ENCODE measurements around the gene ABHD4. TPM values are rescaled to one million over a fixed set of nuclear protein-coding genes. Genes with fewer than 3 reads are reported as not detected.

Gene ABHD4
- total RNA-seq, 1 donor from 2014 or later, result 11.6 TPM

DNA sequence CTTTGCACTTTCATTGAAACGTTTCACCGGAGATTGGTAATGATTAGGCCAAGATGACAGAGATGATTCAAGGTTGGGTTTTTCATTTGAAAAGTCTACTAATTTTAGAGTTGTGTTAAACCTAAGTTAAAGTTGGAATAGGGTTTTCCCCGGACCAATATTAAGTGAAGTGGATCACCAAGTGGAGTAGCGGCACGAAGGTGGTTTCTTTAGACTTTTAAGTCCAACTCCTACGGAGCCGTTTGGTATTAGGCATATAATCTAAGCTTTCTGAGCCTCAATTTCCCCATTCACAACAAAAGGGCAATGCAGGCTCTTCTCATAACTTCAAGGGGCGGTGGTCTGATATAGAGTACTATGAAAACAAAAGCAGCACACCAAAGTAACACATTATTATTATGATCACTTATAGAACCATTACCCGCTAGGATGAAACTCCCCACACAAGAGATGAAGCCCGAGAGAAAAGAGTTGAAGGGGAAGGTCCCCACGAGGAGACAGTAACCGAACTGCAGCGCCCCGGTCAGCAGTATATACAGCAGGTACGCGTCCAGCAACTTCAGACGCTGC, 9.5 kb upstream of the ABHD4 start:
- peak overlapping the region; percentile 98 for H3K4me3 Mint-ChIP-seq
- no peaks in the 10 kb centered on the region for H3K9me3 Mint-ChIP-seq
- no peaks in the 10 kb centered on the region for H3K36me3 Mint-ChIP-seq (ENCODE audit: low read depth)
- H3K27me3 Mint-ChIP-seq (ENCODE audit: low read depth), result peaks cover 28% of the 10 kb centered on the region
- no peak for TF ChIP-seq CTCF (conservative IDR thresholded peaks at IDR 0.05)
- peak overlapping the region; percentile 94 for H3K27ac Mint-ChIP-seq (ENCODE audit: unreplicated experiment)
- no peak for DNase-seq (ENCODE audit: low read depth, low spot score)
- H3K4me1 Mint-ChIP-seq, result peaks cover 39% of the 10 kb centered on the region

DNA sequence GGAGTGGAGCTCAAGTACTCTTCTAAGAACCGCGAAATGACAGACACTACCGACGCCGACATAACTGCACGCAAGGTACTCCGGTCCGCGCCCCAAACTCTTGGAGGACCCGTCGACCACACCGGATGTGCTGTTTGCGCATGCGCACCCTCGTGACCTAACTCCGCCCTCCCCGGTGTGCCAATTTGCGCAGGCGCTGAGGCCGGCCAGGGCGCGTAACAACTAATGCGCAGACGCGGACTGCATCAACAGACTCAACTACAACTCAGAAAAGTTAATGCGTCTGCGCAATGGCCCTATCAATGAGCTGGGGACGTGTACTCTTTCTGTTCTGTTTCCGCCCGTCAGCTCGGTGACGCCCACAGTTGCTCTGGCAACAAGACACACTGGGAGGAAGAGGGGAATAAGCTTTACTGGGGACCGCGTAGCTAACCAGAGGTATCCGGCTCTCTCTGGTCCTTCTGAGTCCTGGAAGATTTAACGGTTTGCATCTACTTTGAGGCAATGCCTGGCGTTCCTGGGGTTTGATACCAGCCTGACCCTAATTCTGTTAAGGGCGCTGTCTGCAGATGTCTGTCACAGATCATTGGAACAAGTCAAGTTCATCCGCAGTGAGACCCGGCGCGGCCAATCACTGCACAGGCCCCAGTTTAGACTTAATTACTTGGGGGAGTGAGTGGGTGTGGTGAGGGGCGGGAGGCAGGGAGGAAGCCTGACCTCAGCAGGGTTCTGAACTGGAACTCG, 8.8 kb upstream of the ABHD4 start, which contains the start of gene DAD1:
Gene DAD1 (minus strand): TSS at position 129 of the 744 bp plus-strand sequence. CDS start 67 bp downstream, at position 62.
- Mint-ChIP-seq H3K9me3 (no peaks in the 10 kb centered on the region), H3K4me3 (peak within 1 kb of the TSS; percentile 98), H3K36me3 (ENCODE audit: low read depth) (no peaks in the 10 kb centered on the region), H3K27ac (ENCODE audit: unreplicated experiment) (peak within 1 kb of the TSS; percentile 97), H3K4me1 (peaks cover 39% of the 10 kb centered on the region), H3K27me3 (ENCODE audit: low read depth) (peaks cover 34% of the 10 kb centered on the region)
- peak; percentile 99 for DNase-seq (ENCODE audit: low read depth, low spot score)
- TF ChIP-seq CTCF (conservative IDR thresholded peaks at IDR 0.05), result no peak

GRCh38 chr14:22593189-22593588, 4.9 kb upstream of the ABHD4 start:
- H3K27me3 Mint-ChIP-seq (ENCODE audit: low read depth), result peaks cover 56% of the 10 kb centered on the region

DNA sequence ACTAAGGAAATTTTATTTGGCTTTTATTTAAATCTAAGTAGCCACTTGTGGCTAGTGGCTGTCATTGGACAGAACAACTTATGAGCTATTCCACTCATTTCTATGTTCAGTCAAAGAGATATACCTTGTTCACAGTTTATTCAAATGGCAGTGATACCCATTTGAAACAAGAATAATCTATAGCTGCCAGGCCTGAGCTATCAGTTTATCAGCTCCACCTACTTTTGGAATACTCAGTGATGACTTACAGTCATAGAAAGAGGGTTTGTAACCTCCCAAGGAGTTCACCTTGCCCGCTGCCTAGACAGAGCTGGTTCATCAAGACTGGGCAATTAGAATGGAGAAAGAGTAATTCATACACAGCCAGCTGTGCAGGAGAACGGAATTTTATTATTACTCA, 4.5 kb upstream of the ABHD4 start:
- H3K4me1 Mint-ChIP-seq, result peaks cover 26% of the 10 kb centered on the region
- H3K9me3 Mint-ChIP-seq, result no peaks in the 10 kb centered on the region
- H3K4me3 Mint-ChIP-seq, result no peak overlapping the region
- TF ChIP-seq CTCF (conservative IDR thresholded peaks at IDR 0.05), result no peak
- H3K27me3 Mint-ChIP-seq (ENCODE audit: low read depth), result peaks cover 56% of the 10 kb centered on the region
- H3K27ac Mint-ChIP-seq (ENCODE audit: unreplicated experiment), result no peak overlapping the region
- DNase-seq (ENCODE audit: low read depth, low spot score), result no peak
- H3K36me3 Mint-ChIP-seq (ENCODE audit: low read depth), result no peaks in the 10 kb centered on the region

More at GRCh38 chr14:22593189-22593588, 4.9 kb upstream of the ABHD4 start:
- Mint-ChIP-seq H3K4me3 (peak overlapping the region; percentile 6), H3K27ac (ENCODE audit: unreplicated experiment) (no peak overlapping the region), H3K4me1 (peaks cover 26% of the 10 kb centered on the region), H3K36me3 (ENCODE audit: low read depth) (no peaks in the 10 kb centered on the region), H3K9me3 (no peaks in the 10 kb centered on the region)
- TF ChIP-seq CTCF (conservative IDR thresholded peaks at IDR 0.05), result no peak
- DNase-seq (ENCODE audit: low read depth, low spot score), result no peak

- Mint-ChIP-seq H3K4me3 (peak overlapping the region; percentile 41), H3K4me1 (peaks cover 27% of the 10 kb centered on the region), H3K9me3 (no peaks in the 10 kb centered on the region), H3K36me3 (ENCODE audit: low read depth) (no peaks in the 10 kb centered on the region), H3K27me3 (ENCODE audit: low read depth) (peaks cover 60% of the 10 kb centered on the region), H3K27ac (ENCODE audit: unreplicated experiment) (no peak overlapping the region)
- no peak for TF ChIP-seq CTCF (conservative IDR thresholded peaks at IDR 0.05)
- DNase-seq (ENCODE audit: low read depth, low spot score), result no peak
These were observed 3.9 kb upstream of the ABHD4 start for GRCh38 chr14:22594156-22594716.
